C4-2B (cell line): ENCODE data around the gene ST8SIA4.

Source experiments
- H3K27ac ChIP-seq: fragments of 450-650 bp; 2 replicates; pipeline ENCODE4 v1.5.1; 2017
- ZFX ChIP-seq: fragments of 450-650 bp; IDR thresholded peaks from 2 replicates; pipeline ENCODE4 v1.6.1; 2017
- TF ChIP-seq, protein P1 (sequence below): fragments of 450-650 bp; conservative IDR thresholded peaks from 2 replicates; pipeline ENCODE4 v1.5.1; 2017; ENCODE audit warnings: mild to moderate bottlenecking

Gene ST8SIA4, protein sequence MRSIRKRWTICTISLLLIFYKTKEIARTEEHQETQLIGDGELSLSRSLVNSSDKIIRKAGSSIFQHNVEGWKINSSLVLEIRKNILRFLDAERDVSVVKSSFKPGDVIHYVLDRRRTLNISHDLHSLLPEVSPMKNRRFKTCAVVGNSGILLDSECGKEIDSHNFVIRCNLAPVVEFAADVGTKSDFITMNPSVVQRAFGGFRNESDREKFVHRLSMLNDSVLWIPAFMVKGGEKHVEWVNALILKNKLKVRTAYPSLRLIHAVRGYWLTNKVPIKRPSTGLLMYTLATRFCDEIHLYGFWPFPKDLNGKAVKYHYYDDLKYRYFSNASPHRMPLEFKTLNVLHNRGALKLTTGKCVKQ

DNA sequence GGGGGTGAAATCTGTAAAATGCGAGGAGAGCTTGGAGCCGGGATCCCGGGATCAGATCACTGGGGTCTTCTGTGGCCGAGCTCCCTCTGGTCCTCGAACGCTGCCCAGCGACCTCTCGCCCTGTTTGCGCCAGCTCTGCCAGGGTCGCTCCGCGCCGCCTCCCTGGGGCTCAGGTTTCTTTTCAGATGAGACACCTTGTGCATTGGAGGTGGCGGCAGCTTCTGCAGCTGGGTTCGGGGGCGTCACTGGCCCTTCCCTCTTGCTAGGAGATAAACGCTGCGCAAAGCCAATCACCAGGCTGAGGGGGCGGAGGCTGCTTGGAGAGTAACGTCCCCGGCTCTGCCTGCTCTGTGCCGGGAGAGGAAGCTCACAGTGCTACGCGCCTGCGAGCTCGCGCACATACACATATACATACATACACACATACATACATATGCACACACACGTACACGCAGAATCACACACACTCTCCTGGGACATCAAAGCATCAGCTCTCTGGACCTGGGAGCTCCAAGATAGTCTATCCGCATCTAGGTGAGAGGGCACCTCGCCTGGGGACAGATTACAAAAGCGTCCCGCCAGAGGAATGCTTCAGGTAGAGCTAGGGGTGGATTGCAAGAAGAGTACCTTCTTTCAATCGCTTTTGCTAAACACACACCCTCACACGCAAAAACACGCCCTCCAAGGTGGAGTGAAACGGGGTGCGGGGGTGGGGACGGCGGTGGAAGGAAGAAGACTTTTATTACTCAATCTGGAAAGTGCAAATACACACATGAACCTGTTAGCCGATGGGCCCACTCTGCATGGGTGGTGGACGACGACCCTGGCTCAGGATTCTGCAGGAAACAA is at the start of gene ST8SIA4:
Gene ST8SIA4, minus strand, starts transcription at position 244 of the 849 bp plus-strand sequence. CDS start 327 bp downstream, outside the sequence.
- no peak within 1 kb of the TSS for H3K27ac ChIP-seq
- TF ChIP-seq ZFX = no peak
- TF ChIP-seq, protein P1, sequence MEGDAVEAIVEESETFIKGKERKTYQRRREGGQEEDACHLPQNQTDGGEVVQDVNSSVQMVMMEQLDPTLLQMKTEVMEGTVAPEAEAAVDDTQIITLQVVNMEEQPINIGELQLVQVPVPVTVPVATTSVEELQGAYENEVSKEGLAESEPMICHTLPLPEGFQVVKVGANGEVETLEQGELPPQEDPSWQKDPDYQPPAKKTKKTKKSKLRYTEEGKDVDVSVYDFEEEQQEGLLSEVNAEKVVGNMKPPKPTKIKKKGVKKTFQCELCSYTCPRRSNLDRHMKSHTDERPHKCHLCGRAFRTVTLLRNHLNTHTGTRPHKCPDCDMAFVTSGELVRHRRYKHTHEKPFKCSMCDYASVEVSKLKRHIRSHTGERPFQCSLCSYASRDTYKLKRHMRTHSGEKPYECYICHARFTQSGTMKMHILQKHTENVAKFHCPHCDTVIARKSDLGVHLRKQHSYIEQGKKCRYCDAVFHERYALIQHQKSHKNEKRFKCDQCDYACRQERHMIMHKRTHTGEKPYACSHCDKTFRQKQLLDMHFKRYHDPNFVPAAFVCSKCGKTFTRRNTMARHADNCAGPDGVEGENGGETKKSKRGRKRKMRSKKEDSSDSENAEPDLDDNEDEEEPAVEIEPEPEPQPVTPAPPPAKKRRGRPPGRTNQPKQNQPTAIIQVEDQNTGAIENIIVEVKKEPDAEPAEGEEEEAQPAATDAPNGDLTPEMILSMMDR = no peak

DNA sequence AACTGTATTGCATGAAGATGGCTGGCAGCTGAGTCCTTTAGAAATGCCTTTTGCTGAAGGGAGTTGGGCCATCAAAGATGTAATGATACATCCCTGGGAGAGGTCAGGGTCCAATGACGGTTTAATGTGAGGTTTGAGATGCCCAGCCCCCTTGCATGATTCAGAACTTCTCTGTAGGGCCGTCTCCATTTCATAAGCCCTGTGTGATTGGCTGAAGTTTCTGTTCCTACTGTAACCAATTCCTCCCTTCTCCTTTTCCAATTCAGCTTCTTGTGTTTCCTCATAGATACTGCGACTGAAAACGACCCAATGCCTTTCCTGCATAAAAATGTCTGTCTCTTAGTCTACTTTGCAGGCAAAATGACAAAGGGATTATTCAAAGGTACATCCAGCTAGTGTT is 47.9 kb upstream of the ST8SIA4 start:
- H3K27ac ChIP-seq = no peak overlapping the region
- no peak for TF ChIP-seq ZFX
- TF ChIP-seq, protein P1 = no peak

DNA sequence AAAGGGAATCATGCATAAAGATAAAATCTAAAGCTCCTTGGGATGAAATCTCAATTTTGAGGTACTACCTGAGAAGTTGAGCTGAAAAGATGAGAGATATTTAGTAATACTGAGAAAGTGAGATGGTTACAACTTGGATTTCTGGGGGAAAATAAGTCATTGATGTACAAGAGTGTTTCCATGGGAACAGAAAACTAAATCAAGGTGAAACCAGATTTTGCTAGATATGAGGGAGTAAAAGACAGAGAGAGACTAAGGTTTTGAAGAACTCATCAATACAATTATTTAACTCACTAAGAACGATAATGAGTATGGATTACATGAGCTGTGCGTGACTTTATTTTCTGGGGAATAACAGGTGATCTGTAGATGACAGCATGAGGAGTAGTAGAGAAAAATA is 10.2 kb upstream of the ST8SIA4 start:
- TF ChIP-seq ZFX = no peak
- TF ChIP-seq, protein P1 = no peak
- no peak overlapping the region for H3K27ac ChIP-seq

DNA sequence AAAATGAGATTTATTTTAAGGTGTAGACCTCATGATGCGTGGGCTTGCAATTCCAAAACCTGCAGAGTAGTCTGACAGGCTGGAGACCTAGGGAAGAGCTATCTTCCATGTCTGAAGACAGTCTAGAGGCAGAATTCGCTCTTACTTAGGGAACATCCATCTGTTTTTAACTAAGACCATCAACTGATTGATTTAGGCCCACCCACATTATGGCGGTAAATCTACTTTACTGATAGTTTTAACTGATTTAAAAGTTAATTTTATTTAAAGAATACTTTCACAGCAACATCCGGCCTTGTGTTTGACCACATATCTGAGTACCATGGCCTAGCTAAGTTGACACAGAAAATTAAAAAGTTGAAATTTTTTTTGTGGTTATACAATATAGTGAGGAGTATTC is 6.0 kb upstream of the ST8SIA4 start:
- TF ChIP-seq, protein P1 = no peak
- no peak for TF ChIP-seq ZFX
- H3K27ac ChIP-seq = no peak overlapping the region

DNA sequence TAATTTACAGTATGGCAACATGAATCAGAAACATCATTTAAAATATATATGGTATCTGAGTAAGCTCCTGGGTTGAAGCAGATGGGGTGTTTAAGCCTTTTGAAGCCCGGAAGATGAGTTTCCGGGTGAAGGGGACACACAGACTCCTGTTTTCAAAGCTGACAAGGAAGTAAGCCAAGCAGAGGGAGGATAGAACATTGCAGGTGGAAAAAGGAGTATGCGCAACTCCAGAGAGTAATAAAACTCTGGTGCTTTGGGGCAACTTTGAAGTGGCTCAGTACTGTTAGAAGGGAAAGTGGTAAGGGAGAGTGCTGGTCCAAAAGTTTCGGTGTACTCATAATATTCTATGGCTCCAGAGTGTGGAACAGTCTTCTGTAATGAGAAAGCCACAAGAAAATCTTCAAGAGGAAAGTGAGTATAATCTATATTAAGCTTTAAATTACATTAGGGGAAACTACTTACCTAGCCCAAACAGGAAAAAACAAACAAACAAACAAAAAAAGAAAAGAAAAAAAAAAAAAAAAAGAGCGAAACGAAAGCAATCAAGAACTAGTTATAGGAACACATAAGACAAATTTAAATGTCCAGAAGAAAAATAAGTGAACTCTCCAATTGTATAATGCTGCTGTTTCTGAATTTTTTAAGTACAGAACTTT is 2.3 kb upstream of the ST8SIA4 start:
- TF ChIP-seq ZFX = no peak
- TF ChIP-seq, protein P1 = no peak
- H3K27ac ChIP-seq = no peak overlapping the region

DNA sequence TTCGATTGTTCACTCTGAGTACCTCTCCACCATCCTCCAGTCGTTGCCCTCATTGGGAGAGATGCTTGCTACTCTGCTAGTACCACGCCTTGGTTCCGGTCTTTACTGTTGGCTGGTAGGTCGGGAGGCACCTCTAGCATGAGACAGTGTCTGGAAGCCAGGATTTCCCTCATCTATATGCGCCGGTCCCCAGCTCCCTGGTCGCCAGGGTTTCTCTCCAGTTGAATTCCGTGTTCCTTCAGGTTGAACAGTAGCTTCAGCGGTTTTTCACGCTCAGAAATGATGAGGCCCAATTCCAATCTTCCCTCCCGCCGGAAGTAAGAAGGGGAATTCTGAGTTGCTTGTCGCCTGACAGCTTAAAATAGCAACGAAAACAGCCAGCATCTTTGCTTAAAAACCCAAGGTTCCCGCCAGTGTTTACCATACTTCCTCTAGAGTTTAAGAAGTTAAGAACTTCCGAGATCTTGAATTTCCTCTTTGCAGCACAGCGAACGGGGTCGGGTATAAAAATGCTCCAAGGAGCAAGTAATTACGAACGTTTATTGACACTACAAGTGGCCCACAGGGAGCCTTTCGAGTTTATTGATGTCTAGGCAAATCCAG is 1.3 kb upstream of the ST8SIA4 start:
- TF ChIP-seq, protein P1 = no peak
- TF ChIP-seq ZFX = no peak
- no peak overlapping the region for H3K27ac ChIP-seq
